Common myeloid progenitor, CD34-positive (primary cell): Measurements from ENCODE around the gene SYNM.
"Not testable (repeated sequence)": the region's sequence is repeated elsewhere in the genome, so short reads cannot be mapped to it uniquely, and the experiment has no call there.

Experiments
- CTCF ChIA-PET: fragments of 350-600 bp; sonication (Branson Sonifier 250); formaldehyde crosslinking; loops from one replicate; lab custom pipeline; 2021; ENCODE audit warnings: antibody characterized with exemption; lab: Charles Lee
- POLR2A ChIA-PET: fragments of 350-600 bp; sonication (Branson Sonifier 250); formaldehyde crosslinking; loops from one replicate; lab custom pipeline; 2021; ENCODE audit warnings: antibody characterized with exemption; lab: Charles Lee
- DNase-seq, 3 donors: peaks; one replicate each; pipeline versions ENCODE4 v3.0.0 to v3.0.0-alpha.2; 2013
- H3K27ac ChIP-seq, 2 experiments: 1 replicate in 1 of 2; 2 replicates in 1 of 2; pipeline ENCODE4 v1.7.0; 2013; ENCODE audit warnings: inconsistent platforms in 2 of 2, low read length in 2 of 2, mild to moderate bottlenecking in 2 of 2, low read depth in 1 of 2, moderate library complexity in 1 of 2; ENCODE audit not compliant: severe bottlenecking in 2 of 2, insufficient read depth in 1 of 2, poor library complexity in 1 of 2
- H3K27me3 ChIP-seq, 5 experiments: replicated peaks in 2 of 5; 1 replicate in 3 of 5; 2 replicates in 2 of 5; pipeline versions ENCODE4 v1.6.1 to v1.7.0; 2013; ENCODE audit warnings: low read length in 4 of 5, mild to moderate bottlenecking in 2 of 5, moderate library complexity in 2 of 5, inconsistent platforms in 1 of 5; ENCODE audit not compliant: insufficient read depth in 5 of 5, control insufficient read depth in 4 of 5
- H3K36me3 ChIP-seq, 4 experiments: 1 replicate in 2 of 4; 2 replicates in 2 of 4; pipeline versions ENCODE4 v1.6.1 to v1.7.0; 2013; ENCODE audit warnings: low read length in 3 of 4, control low read depth in 1 of 4, mild to moderate bottlenecking in 1 of 4; ENCODE audit not compliant: control insufficient read depth in 4 of 4, insufficient read depth in 4 of 4
- H3K4me1 ChIP-seq, 4 experiments: 1 replicate in 3 of 4; 2 replicates in 1 of 4; pipeline versions ENCODE4 v1.6.1 to v1.7.1; 2013; ENCODE audit warnings: low read length in 3 of 4, mild to moderate bottlenecking in 3 of 4, control low read depth in 1 of 4, inconsistent platforms in 1 of 4, moderate library complexity in 1 of 4; ENCODE audit not compliant: control insufficient read depth in 4 of 4, insufficient read depth in 4 of 4; ENCODE audit errors: control extremely low read depth in 1 of 4
- H3K4me3 ChIP-seq, 7 experiments: 1 replicate in 4 of 7; 2 replicates in 3 of 7; pipeline versions ENCODE4 v1.5.1 to v1.7.0; 2013; ENCODE audit warnings: mild to moderate bottlenecking in 7 of 7, low read length in 6 of 7, moderate library complexity in 6 of 7, inconsistent platforms in 2 of 7, low read depth in 2 of 7, control low read depth in 1 of 7; ENCODE audit not compliant: insufficient read depth in 4 of 7, control insufficient read depth in 1 of 7; ENCODE audit errors: extremely low read depth in 1 of 7
- H3K9me3 ChIP-seq, 5 experiments: 1 replicate in 4 of 5; 2 replicates in 1 of 5; pipeline versions ENCODE4 v1.6.1 to v1.7.1; 2013; ENCODE audit warnings: low read length in 4 of 5, mild to moderate bottlenecking in 2 of 5, inconsistent platforms in 1 of 5, low read depth in 1 of 5, moderate library complexity in 1 of 5; ENCODE audit not compliant: control insufficient read depth in 4 of 5, insufficient read depth in 2 of 5; ENCODE audit errors: control extremely low read depth in 1 of 5
- WGBS: methylation state at CpG from one replicate; pipeline ENCODE4 v1.1.5; 2013; ENCODE audit not compliant: insufficient coverage; 5-methylcytosine and 5-hydroxymethylcytosine counted together

Gene SYNM

DNA sequence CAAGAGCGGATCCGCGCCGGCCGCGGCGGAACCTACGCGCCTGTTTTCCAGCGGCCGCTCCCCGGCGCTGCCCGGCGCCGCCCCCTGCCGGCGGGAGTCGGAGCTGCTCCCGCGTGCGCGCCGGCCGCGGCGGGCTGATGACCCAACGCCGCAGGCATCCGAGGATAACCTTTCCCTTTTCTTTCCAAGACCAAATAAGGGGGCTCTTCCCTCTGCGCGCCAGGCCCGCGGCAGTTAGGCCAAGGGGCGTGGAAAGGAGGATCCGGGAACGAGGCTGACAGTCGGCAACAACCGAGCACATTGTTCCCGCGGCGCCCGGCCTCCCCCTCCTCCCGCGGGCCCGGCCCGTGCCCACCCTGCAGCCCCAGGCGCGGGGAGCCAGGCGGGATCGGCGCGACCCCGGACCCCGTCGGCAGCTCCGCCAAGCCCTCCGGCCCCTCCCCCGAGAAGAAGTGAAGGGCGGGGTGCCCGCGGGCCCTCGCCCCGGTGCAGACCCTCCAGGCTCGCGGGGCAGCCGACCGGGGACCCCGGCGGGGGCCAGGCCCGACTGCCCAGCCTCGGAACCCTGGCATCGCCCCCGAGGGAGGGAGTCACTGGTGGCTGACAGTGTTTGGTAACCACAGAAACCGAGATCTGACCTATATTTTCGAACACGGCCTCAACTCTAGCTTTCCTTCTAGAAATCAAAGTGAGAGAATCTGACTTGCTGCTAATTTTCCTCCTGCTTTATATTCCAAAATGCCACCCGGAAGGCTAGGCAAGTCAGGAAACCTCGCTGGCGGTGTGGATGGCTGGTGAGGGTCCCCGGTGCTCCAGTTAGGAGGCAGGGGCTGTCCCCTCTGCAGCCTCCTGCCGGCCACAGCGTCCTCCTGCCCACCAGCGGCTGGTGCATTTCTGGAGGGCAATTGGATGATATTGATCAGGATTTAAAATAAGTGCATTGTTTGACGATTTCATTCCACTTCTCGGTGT lies 45.6 kb upstream of the SYNM start:
- CTCF ChIA-PET: interaction anchor here (0.6 to 1.8 kb wide), 8 partner anchors 9 to 1659 kb away, joined by 3 to 5 read pairs (median 4); no protein-coding TSS in a partner anchor
- Histone ChIP-seq H3K27ac (no peak overlapping the region), H3K36me3 (no peaks in the 10 kb centered on the region), H3K27me3 (peaks cover 0 to 54% (median 23%) of the 10 kb centered on the region in 5 experiments), H3K4me1 (peaks cover 2 to 25% (median 24%) of the 10 kb centered on the region in 4 experiments), H3K4me3 (peak overlapping the region; percentile 21 to 79 (median 63)), H3K9me3 (no peaks in the 10 kb centered on the region)
- POLR2A ChIA-PET: no interaction called here
- 11% methylated on average over 52 of the region's 86 CpGs for WGBS
- peak; percentile 36 to 55 (median 53) for DNase-seq

DNA sequence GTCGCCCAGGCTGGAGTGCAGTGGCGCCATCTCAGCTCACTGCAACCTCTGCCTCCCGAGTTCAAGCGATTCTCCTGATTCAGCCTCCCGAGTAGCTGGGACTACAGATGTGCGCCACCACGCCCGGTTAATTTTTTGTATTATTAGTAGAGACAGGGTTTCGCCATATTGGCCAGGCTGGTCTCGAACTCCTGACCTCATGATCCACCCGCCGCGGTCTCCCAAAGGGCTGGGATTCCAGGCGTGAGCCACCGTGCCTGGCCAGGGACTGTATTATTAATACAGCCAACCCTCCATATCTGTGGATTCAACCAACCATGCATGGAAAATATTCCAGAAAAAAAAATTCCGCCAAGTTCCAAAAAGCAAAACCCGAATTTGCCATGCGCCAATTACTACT lies 44.7 kb upstream of the SYNM start:
- DNase-seq, POLR2A ChIA-PET, H3K4me3 ChIP-seq, H3K9me3 ChIP-seq, H3K27ac ChIP-seq, H3K36me3 ChIP-seq: not testable (repeated sequence)
- WGBS: 98% methylated on average over 9 of the region's 18 CpGs
- Histone ChIP-seq H3K4me1 (peaks cover 2 to 25% (median 24%) of the 10 kb centered on the region in 4 experiments), H3K27me3 (peaks cover 0 to 53% (median 23%) of the 10 kb centered on the region in 5 experiments)
- CTCF ChIA-PET: interaction anchor here (1.0 to 1.8 kb wide), 4 partner anchors 11 to 18 kb away, joined by 3 to 5 read pairs (median 5); no protein-coding TSS in a partner anchor

DNA sequence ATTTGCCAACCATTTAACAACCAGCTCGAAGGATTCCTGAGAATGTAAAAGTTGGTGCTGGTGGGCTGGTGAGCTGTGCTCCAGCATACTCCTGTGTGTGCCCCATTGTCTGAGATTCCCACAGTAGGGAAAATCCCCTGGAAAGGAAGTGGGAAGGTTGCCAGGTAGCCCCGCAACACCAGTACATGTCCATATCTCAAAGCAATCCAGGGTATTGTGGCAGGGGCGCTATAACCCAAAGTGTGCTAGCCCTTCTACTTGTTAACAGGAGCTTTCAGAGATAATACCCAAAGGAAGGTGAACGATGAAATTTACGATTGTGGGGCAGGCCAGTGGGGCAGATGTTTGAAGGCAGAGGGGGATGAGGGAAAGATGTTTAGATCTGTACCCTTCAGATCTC lies 42.7 kb upstream of the SYNM start:
- ChIA-PET POLR2A (interaction anchor here (0.8 kb wide), 1 partner anchor 11 kb away, joined by 3 read pairs; no protein-coding TSS in a partner anchor), CTCF (interaction anchor here (1.0 to 2.4 kb wide), 5 partner anchors 11 to 16 kb away, joined by 3 to 7 read pairs (median 5); no protein-coding TSS in a partner anchor)
- 88% methylated on average over 4 of the region's 5 CpGs for WGBS
- no peaks in the 10 kb centered on the region for H3K9me3 ChIP-seq
- H3K27ac ChIP-seq: no peak overlapping the region
- no peaks in the 10 kb centered on the region for H3K36me3 ChIP-seq
- no peak for DNase-seq
- peaks cover 2 to 20% (median 19%) of the 10 kb centered on the region in 4 experiments for H3K4me1 ChIP-seq
- H3K27me3 ChIP-seq: peaks cover 0 to 51% (median 23%) of the 10 kb centered on the region in 5 experiments
- H3K4me3 ChIP-seq: no peak overlapping the region

DNA sequence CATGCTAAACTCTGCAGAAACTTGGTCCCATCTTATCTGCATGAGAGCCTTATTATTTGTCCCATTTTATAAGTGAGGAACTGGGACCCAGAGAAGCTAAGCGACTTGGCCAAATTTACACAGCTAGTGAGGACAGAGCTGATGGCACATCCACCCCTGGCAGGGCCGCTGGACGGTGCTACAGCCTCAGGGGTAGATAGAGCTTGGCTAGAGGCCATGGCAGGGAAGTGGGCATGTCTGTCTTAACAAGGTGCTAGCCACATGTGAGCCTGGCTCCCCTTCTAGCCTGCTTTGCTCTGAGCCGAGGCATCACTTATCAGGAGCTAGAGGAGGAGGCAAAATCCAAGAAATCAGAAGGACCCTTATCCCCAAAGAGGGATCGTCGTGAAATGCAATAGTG lies 36.7 kb upstream of the SYNM start:
- no peak for DNase-seq
- no peaks in the 10 kb centered on the region for H3K36me3 ChIP-seq
- peaks cover 0 to 11% (median 3%) of the 10 kb centered on the region in 5 experiments for H3K27me3 ChIP-seq
- no peaks in the 10 kb centered on the region for H3K9me3 ChIP-seq
- POLR2A ChIA-PET: no interaction called here
- H3K4me3 ChIP-seq: no peak overlapping the region
- CTCF ChIA-PET: interaction anchor here (0.9 to 3.7 kb wide), 4 partner anchors 8 to 15 kb away, joined by 3 to 13 read pairs (median 5); no protein-coding TSS in a partner anchor
- 95% methylated on average over 6 of the region's 6 CpGs for WGBS
- no peak overlapping the region for H3K27ac ChIP-seq
- no peaks in the 10 kb centered on the region for H3K4me1 ChIP-seq

DNA sequence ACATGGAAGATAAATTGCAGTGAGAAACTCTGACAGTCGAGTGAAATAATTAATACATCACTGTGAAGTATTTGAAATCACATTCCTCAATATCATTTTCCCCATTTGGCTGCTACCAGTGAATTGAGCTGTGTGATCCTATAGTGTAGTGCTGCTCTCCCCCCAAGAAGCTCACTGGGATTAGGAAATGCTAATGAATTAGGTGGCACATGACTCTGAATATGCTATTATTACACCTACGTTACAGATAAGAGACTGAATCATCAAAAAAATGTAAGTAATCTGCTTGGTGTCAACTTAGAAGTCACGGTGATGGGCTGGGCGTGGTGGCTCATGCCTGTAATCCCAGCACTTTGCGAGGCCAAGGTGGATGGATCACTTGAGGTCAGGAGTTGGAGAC lies 34.7 kb upstream of the SYNM start:
- no peak overlapping the region for H3K27ac ChIP-seq
- DNase-seq: no peak
- WGBS: 95% methylated on average over 4 of the region's 5 CpGs
- H3K4me1 ChIP-seq: no peaks in the 10 kb centered on the region
- ChIA-PET CTCF (interaction anchor here (1.2 kb wide), 1 partner anchor 12 kb away, joined by 3 read pairs; no protein-coding TSS in a partner anchor), POLR2A (no interaction called here)
- H3K9me3 ChIP-seq: no peaks in the 10 kb centered on the region
- H3K4me3 ChIP-seq: no peak overlapping the region
- H3K36me3 ChIP-seq: no peaks in the 10 kb centered on the region
- H3K27me3 ChIP-seq: peaks cover 0 to 2% (median 0%) of the 10 kb centered on the region in 5 experiments

DNA sequence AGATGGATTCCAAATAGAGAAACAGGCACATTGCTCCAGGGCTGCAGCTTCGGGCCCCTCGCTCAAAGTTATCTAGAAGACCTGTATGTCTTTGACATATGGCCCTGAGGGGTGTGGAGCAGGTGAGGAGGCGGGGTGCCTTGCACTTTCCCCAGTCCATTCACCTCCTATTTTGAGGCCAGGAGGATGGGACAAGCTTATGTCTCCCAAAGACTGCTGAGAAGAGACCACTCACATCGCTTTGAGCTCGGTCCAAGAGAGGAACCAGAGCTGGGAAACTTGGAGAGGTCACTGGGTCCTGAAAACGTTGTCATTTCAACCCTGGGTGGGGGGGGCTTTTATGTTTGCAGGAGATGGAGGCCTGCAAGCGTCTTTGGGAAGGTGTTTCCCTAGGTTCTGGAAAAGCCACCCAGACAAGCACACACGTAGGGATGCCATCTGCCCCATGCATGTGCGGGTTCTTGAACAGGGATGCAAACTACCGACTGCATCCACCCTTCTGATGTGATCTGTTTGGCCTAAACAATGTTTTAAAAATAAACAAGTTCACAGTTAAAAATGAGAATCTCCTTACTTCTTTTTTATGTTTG lies 33.7 kb upstream of the SYNM start:
- ChIA-PET CTCF (interaction anchor here (1.6 kb wide), 1 partner anchor 10 kb away, joined by 4 read pairs; no protein-coding TSS in a partner anchor), POLR2A (no interaction called here)
- H3K27me3 ChIP-seq: peaks cover 0 to 2% (median 0%) of the 10 kb centered on the region in 5 experiments
- H3K9me3 ChIP-seq: no peaks in the 10 kb centered on the region
- no peak for DNase-seq
- no peaks in the 10 kb centered on the region for H3K36me3 ChIP-seq
- WGBS: 96% methylated on average over 7 of the region's 10 CpGs
- no peak overlapping the region for H3K27ac ChIP-seq
- H3K4me1 ChIP-seq: peaks cover 0 to under 1% (median 0%) of the 10 kb centered on the region in 4 experiments
- H3K4me3 ChIP-seq: no peak overlapping the region
